GM12875 (cell line): ENCODE measurements around the gene CTSF.

Experiments used
- H3K4me3 ChIP-seq: one replicate; pipeline ENCODE4 v1.5.1; 2011; ENCODE audit warnings: low read depth, low read length, control low read depth
- TF ChIP-seq, protein P1 (sequence below): IDR thresholded peaks from 2 replicates; pipeline ENCODE4 v1.5.1; 2011; ENCODE audit warnings: low read depth, mild to moderate bottlenecking, control low read depth, inconsistent platforms, low read length, moderate library complexity, borderline replicate concordance; ENCODE audit not compliant: insufficient read depth

CTSF gene

DNA sequence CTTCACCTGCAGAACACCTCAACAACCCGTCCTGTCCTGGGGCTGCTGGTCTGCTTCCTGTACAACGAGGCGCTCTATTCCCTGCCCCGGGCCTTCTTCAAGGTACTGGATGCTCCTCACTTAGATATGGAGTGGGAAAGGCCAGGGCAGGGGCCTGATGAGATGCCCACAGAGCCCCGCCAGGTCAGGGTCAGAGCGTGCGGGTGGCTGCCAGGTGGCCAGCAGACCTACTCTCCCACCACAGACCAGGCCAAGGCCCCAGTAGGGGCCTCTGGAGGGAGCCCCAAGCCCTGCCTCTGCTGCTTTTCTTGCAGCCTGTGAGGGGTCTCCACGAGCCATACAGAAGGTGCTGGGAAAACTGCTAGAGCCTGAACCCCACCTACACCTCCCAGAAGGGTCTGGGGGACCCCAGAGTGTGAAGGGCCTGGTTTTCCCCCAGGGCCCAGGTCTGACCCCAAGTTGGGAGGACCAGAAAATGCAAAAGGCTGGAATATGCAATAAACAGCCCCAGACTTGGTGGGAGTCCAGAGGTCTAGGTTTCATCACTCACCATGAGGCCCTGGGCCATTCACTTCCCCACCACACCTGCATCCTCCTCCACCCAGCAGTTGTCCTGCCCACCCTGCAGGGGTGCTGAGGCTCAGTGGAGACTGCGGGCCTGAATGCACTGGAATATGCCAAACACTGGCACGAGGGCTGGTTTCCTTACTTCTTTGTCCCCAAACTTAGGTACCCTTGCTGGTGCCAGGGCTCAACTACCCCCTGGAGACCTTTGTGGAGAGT, 37.3 kb downstream of the CTSF start:
- no peak overlapping the region for H3K4me3 ChIP-seq
- TF ChIP-seq, protein P1, sequence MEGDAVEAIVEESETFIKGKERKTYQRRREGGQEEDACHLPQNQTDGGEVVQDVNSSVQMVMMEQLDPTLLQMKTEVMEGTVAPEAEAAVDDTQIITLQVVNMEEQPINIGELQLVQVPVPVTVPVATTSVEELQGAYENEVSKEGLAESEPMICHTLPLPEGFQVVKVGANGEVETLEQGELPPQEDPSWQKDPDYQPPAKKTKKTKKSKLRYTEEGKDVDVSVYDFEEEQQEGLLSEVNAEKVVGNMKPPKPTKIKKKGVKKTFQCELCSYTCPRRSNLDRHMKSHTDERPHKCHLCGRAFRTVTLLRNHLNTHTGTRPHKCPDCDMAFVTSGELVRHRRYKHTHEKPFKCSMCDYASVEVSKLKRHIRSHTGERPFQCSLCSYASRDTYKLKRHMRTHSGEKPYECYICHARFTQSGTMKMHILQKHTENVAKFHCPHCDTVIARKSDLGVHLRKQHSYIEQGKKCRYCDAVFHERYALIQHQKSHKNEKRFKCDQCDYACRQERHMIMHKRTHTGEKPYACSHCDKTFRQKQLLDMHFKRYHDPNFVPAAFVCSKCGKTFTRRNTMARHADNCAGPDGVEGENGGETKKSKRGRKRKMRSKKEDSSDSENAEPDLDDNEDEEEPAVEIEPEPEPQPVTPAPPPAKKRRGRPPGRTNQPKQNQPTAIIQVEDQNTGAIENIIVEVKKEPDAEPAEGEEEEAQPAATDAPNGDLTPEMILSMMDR = no peak

DNA sequence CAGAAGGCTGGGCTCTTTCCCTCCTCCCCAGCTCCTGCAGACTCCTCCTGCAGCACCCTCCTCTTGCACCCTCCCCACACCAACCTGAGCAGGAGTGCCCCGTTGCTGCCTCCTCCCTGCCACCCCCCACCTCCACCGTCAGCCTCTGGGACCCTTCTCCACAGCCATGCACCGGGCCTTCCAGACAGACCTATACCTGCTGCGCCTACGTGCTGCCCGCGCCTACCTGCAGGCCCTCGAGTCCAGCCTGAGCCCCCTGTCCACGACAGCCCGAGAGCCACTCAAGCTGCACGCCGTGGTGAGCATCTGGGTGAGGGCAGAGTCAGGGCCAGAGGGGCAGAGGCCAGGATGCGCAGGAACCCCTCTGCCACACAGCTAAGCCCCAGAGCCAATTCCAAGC, 38.8 kb downstream of the CTSF start:
- no peak overlapping the region for H3K4me3 ChIP-seq
- TF ChIP-seq, protein P1 = no peak

DNA sequence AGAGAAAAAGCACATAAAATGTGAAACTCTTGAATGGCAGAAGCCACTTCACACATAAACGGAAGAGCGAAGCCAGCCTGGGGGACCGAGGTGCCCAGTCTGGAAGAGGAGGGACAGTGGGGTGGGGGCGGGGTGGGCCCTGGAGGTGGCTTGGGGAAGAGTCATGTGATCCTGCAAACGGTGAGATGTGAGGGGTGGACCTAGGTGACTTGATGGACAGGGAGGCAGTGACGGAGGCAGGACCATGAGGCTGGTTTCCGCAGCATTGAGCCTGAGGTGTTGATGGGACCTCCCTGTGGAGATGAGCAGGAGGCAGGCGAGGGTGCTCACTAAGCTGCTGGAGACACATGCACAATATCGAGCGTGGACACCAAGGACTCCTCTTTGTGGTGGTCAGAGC, 39.3 kb downstream of the CTSF start:
- no peak overlapping the region for H3K4me3 ChIP-seq
- TF ChIP-seq, protein P1 = no peak

DNA sequence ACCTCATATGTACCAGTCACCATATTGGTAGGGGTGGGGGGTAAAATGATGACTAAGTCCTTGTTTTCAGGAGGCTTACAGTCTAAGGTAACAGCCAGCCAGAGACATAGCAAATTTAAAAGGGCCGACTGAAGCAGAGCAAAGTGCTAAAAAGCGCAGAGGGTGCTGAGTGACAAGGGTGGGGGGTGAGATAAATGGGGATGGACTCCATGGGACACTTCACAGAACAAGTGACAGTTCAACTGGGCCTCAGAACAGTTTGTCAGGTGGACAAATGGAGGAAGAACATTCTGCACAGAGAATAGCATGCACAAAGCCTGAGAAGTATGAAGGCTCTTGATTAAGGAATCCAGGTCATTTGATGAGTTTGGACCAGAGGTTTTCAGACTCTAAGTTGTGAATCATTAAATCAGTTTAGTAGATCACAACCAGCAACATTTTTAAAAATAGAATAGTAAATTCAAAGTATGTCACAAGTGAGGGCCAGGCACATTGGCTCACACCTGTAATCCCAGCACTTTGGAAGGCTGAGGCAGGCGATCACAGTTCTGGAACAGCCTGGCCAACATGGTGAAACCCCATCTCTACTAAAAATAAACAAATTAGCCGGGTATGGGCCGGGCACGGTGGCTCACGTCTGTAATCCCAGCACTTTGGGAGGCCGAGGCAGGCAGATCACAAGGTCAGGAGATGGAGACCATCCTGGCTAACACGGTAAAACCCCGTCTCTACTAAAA, 43.9 kb downstream of the CTSF start:
- TF ChIP-seq, protein P1 = no peak
- no peak overlapping the region for H3K4me3 ChIP-seq

DNA sequence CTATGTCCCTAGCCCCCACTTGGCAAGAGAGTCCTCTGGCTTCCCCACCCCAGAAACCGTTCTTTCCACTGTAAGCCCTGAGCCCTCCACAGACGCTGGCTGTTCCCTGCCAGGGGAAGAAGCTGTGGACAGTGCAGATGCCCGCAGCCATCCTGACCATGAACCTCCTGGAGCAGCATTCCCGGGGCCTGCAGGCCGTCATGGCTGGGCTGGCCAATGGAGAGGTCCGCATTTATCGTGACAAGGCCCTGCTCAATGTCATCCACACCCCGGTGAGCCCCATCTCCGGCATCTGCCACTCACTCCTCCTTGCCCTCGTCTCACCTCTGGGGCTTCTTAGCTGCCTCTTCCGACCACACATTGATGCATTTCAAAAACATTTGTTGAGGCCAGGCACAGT, 44.8 kb downstream of the CTSF start:
- no peak overlapping the region for H3K4me3 ChIP-seq
- TF ChIP-seq, protein P1 = no peak
